Heart right ventricle (tissue), 16 donors: ENCODE data around the gene JAGN1. TPM values are rescaled to one million over a fixed set of nuclear protein-coding genes. Genes with fewer than 3 reads are reported as not detected.
A peak's percentile ranks its signal among the peaks of the same experiment; 100 is the strongest.

Experiments
- ATAC-seq, 8 donors: fragments of 200-7000 bp; cut with Tn5 transposase; one replicate each; pipeline ENCODE4 v1.9.1; 2020; ENCODE audit warnings: mild to moderate bottlenecking in 8 of 8, moderate library complexity in 8 of 8, moderate number of reproducible peaks in 1 of 8
- DNase-seq, 2 donors: peaks; one replicate each; pipeline ENCODE4 v3.0.0-alpha.2; 2020
- H3K27ac ChIP-seq, 10 donors: fragments of 200-600 bp; sonication (generic) in 2 of 10; one replicate each; pipeline versions ENCODE4 v1.5.0 to v1.8.0; 2020 to 2022; ENCODE audit warnings: mild to moderate bottlenecking in 3 of 10
- H3K27me3 ChIP-seq, 7 donors: fragments of 200-600 bp; one replicate each; pipeline ENCODE4 v1.8.0; 2021 to 2022; ENCODE audit warnings: mild to moderate bottlenecking in 2 of 7
- H3K36me3 ChIP-seq, 9 donors: fragments of 200-600 bp; sonication (generic) in 1 of 9; one replicate each; pipeline versions ENCODE4 v1.5.0 to v1.8.0; 2020 to 2022; ENCODE audit warnings: mild to moderate bottlenecking in 2 of 9
- H3K4me1 ChIP-seq, 9 donors: fragments of 200-600 bp; sonication (generic) in 1 of 9; one replicate each; pipeline versions ENCODE4 v1.5.0 to v1.8.0; 2020 to 2022; ENCODE audit warnings: mild to moderate bottlenecking in 4 of 9
- H3K4me3 ChIP-seq, 10 donors: fragments of 200-600 bp; sonication (generic) in 2 of 10; one replicate each; pipeline versions ENCODE4 v1.5.0 to v1.8.0; 2020 to 2022; ENCODE audit warnings: mild to moderate bottlenecking in 7 of 10, moderate library complexity in 2 of 10
- H3K9me3 ChIP-seq, 11 donors: fragments of 200-600 bp in 10 of 11; sonication (generic) in 2 of 11; one replicate each; pipeline versions ENCODE4 v1.5.0 to v1.8.0; 2013 to 2022; ENCODE audit warnings: mild to moderate bottlenecking in 2 of 11, control low read depth in 1 of 11, moderate library complexity in 1 of 11
- WGBS, 2 donors: extraction: QIAGEN DNeasy Blood & Tissue Kit; methylation state at CpG; one replicate each; pipeline ENCODE4 v1.1.7; 2013; ENCODE audit warnings: inconsistent platforms in 1 of 2; 5-methylcytosine and 5-hydroxymethylcytosine counted together
- intact Hi-C, 10 donors: fragments of 100-400 bp; cut with DNase I; formaldehyde crosslinking; loops; one replicate each; pipeline versions ENCODE4 v1.11.1 to v1.14.2; 2022
- long read RNA-seq, 3 donors: library from polyadenylated mRNA; unstranded; transcript quantifications; one replicate each; pipeline ENCODE4 v2.0.0, GENCODE V29; 2020 to 2021
- polyA plus RNA-seq, 2 donors: library from polyadenylated mRNA; stranded (reverse); fragments of 200-250 nt; gene quantifications; one replicate each; pipeline ENCODE4 v1.2.3, GENCODE V29; 2013
- total RNA-seq, 10 donors: library from RNA; stranded (reverse); fragmentation: NEBNext Ultra II Directional in 3 of 10; extraction: Animal tissue kit (Norgen Biotek cat#: 25700) in 3 of 10; gene quantifications; one replicate each; pipeline versions ENCODE4 v1.2.1 to v1.2.4, GENCODE V29; 2021 to 2023
- TF ChIP-seq, protein P1 (sequence below), 9 donors: fragments of 200-600 bp; sonication (generic) in 2 of 9; IDR thresholded peaks; one replicate each; pipeline versions ENCODE4 v1.5.0 to v1.8.0; 2021 to 2022; ENCODE audit warnings: antibody characterized with exemption in 9 of 9, mild to moderate bottlenecking in 5 of 9, moderate library complexity in 1 of 9
- donor health status: Arrhythmogenic right ventricular cardiomyopathy.
- donor health status: ischemic (EF 13 %, LVEDD 7.1; RV severe dilation, severe dysfunction).
- donor health status: healthy with polysubstance abuse.
- donor health status: DM: no; HTN: yes; CAD: no.
- donor health status: DM: no; HTN: no; CAD: no.
- donor health status: ischemic (EF 25% LVEDD 6.9; RV normal size, moderate dysfunction).
- donor health status: ischemic (EF 25% LVEDD 5.7; RV mildly dilated, moderate dysfunction).
- donor health status: healthy.
- donor health status: DM: yes; HTN: yes; CAD: no.
- donor health status: Ischemic cardiomyopathy.
- donor health status: ischemic (EF 35%, LVEDD 5.7; RV mildly dilated, moderate dysfunction).
- donor health status: nonischemic (EF 11% LVEDD 7.7; RV severe dilation, severe dysfunction).
- donor health status: DM: yes; HTN: yes; CAD: no.
- donor health status: PGD.
- donor health status: ischemic (EF 29% LVEDD 5.4; RV normal size, mild dysfunction).
- donor health status: nonischemic (EF 23%, LVEDD 6.1; RV moderate dilation, normal function).

The JAGN1 gene
- total RNA-seq = 10 to 100 TPM; 13.8 to 25.0 (median 18.0) TPM
- 10 to 100 TPM; 23.2 to 69.3 TPM for polyA plus RNA-seq
- long read RNA-seq, donor 1, transcript JAGN1-201 (2 exons, 1,675 nt) = major isoform, 21 of 22 reads
- long read RNA-seq, donor 1, partial matches to known transcripts = 0 of 22 reads
- long read RNA-seq, donor 1, other reads (novel, unspliced or antisense) = 1 of 22 reads
- long read RNA-seq, donor 2, transcript JAGN1-201 (2 exons, 1,675 nt) = major isoform, 14 of 16 reads
- long read RNA-seq, donor 2, partial matches to known transcripts = 0 of 16 reads
- long read RNA-seq, donor 2, other reads (novel, unspliced or antisense) = 2 of 16 reads
- long read RNA-seq, donor 3, transcript JAGN1-201 (2 exons, 1,675 nt) = major isoform, 25 of 25 reads
- long read RNA-seq, donor 3, partial matches to known transcripts = 0 of 25 reads
- long read RNA-seq, donor 3, other reads (novel, unspliced or antisense) = 0 of 25 reads

DNA sequence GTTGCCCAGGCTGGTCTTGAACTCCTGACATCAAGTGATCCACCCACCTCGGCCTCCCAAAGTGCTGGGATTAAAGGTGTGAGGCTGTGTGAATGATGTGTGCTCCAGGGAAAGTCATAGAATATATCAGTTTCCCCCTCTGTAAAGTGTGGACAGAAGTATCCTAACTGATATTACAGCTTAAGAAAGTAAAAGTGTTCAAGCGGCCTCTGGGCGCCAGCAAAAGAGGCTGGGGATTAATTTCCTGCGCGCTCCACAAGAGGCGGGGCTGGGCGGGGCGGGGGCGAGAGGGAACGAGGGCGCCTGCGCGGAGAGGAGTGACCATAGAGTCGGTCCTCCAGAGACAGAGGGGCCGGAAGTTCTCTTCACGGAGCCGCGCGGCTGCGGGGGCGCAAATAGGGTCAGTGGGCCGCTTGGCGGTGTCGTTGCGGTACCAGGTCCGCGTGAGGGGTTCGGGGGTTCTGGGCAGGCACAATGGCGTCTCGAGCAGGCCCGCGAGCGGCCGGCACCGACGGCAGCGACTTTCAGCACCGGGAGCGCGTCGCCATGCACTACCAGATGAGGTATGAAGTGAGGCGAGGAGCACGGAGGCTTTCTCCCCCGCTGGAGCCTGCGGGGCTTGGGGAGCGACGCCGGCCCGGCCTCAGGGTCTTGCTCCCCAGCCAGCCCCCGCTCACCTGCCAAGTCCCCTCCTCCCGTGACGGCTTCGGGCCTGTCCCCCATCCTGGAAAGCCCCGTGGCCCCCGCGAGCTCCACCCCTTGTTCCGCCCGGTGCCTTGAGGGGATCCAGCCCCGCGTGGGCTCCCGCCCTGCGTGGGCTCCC, at the start of gene JAGN1:
JAGN1 (plus strand) TSS at position 362 of the 823 bp plus-strand sequence; CDS start at position 475, 113 bp downstream.
- no peaks in the 10 kb centered on the region for H3K27me3 ChIP-seq
- intact Hi-C loops = loop anchor here in 1 of 10 donors (2.0 kb wide), 1 partner anchor 42 kb away; the partner anchor contains the start of gene CRELD1
- TF ChIP-seq, protein P1, sequence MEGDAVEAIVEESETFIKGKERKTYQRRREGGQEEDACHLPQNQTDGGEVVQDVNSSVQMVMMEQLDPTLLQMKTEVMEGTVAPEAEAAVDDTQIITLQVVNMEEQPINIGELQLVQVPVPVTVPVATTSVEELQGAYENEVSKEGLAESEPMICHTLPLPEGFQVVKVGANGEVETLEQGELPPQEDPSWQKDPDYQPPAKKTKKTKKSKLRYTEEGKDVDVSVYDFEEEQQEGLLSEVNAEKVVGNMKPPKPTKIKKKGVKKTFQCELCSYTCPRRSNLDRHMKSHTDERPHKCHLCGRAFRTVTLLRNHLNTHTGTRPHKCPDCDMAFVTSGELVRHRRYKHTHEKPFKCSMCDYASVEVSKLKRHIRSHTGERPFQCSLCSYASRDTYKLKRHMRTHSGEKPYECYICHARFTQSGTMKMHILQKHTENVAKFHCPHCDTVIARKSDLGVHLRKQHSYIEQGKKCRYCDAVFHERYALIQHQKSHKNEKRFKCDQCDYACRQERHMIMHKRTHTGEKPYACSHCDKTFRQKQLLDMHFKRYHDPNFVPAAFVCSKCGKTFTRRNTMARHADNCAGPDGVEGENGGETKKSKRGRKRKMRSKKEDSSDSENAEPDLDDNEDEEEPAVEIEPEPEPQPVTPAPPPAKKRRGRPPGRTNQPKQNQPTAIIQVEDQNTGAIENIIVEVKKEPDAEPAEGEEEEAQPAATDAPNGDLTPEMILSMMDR (IDR thresholded peaks at IDR 0.05) = peak in 5 of 9 donors; percentile 4 to 20 (median 11)
- peak within 1 kb of the TSS; percentile 86 to 99 (median 96) for H3K27ac ChIP-seq
- WGBS, 2 donors = 0 to 1% methylated on average over 60 to 62 of the region's 62 CpGs
- ATAC-seq (peak; percentile 98 to 99 (median 98)), DNase-seq (peak; percentile 91 to 92)
- H3K4me3 ChIP-seq = peak within 1 kb of the TSS; percentile 61 to 99 (median 94)
- peaks cover 0 to 21% (median 0%) of the 10 kb centered on the region in 9 donors for H3K36me3 ChIP-seq
- no peaks in the 10 kb centered on the region for H3K9me3 ChIP-seq
- peaks cover 3 to 34% (median 16%) of the 10 kb centered on the region in 9 donors for H3K4me1 ChIP-seq

DNA sequence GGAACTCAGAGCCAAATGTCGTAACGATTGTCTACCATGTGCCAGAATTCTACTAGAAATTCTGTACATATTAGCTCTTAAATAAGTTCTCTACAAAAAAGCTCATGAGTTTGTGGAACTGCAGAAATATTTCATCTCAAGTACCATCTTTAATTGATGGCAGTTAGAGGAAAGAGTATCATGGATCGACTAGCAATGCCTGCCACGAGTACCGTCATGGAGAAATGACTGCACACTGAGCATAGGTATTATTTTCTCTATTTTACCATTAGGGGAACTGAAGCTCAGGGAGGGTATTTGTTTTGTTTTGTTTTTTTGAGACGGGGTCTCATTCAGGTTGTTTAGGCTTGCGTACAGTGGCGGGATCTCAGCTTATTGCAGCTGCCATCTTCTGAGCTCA, 49.4 kb upstream of the JAGN1 start:
- ATAC-seq (no peak), DNase-seq (no peak)
- TF ChIP-seq, protein P1 (IDR thresholded peaks at IDR 0.05) = no peak
- Histone ChIP-seq H3K9me3 (no peaks in the 10 kb centered on the region), H3K4me3 (no peak overlapping the region), H3K27ac (no peak overlapping the region), H3K4me1 (peaks cover 0 to 21% (median 10%) of the 10 kb centered on the region in 9 donors), H3K27me3 (no peaks in the 10 kb centered on the region), H3K36me3 (peaks cover 0 to 52% (median 8%) of the 10 kb centered on the region in 9 donors)
- intact Hi-C loops = loop anchor here in 3 of 10 donors (5.0 to 10.0 kb wide), 4 partner anchors 74 to 184 kb away; partner anchors contain the start of genes IL17RC (in 2 of the 3) and FANCD2 (in 1 of the 3)
- 80 to 82% methylated on average over 8 of the region's 8 CpGs for WGBS, 2 donors

DNA sequence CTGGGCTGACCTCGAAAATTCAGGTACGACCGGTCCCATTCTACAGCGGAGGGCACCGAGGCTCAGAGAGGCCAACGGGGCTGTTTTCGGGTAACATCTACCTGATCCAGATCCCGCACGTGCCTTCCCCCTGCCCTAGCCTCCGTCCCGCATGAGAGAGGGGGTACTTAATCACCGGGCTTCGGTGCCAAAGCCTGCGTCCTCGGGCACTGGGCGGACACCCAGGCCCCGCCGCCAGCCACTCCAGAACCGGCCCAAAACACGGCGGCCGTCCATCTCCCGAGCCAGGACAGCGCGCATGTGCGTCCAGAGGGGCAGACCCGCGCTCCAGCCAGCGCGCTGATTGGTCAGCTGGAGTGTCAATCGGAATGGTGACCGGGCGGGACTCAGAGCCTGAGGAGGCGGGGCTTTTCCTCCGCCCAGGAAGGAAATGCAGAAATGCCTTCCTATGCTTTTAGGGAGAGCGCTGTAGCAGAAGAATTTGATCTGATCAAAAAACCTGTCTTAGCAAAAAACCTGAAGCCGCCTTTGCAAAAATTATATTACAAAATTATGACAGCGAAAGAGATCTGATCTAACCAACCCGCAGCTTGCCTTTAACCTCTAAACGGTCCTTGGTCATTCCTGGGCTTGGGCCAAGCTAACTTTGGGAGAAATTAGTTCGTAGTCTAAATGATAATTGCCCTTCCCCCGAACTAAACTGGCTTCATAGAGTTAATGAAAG, 46.5 kb upstream of the JAGN1 start, which contains the start of gene RPUSD3:
RPUSD3 (minus strand) TSS at position 294 of the 724 bp plus-strand sequence; CDS start at position 276, 18 bp downstream.
- peak; percentile 99 for DNase-seq
- H3K27ac ChIP-seq = peak within 1 kb of the TSS; percentile 68 to 90 (median 82)
- peak; percentile 98 to 100 (median 100) for ATAC-seq
- peak within 1 kb of the TSS; percentile 62 to 87 (median 76) for H3K4me3 ChIP-seq
- no peaks in the 10 kb centered on the region for H3K9me3 ChIP-seq
- no peaks in the 10 kb centered on the region for H3K27me3 ChIP-seq
- WGBS, 2 donors = 0 to 1% methylated on average over 42 of the region's 42 CpGs
- H3K4me1 ChIP-seq = peaks cover 0 to 18% (median 10%) of the 10 kb centered on the region in 9 donors
- TF ChIP-seq, protein P1 (IDR thresholded peaks at IDR 0.05) = no peak
- peaks cover 0 to 34% (median 8%) of the 10 kb centered on the region in 9 donors for H3K36me3 ChIP-seq
- intact Hi-C loops = loop anchor here in 3 of 10 donors (5.0 to 10.0 kb wide), 4 partner anchors 71 to 181 kb away; partner anchors contain the start of genes IL17RC (in 2 of the 3) and FANCD2 (in 1 of the 3)
